NCI-H748 (cell line): ENCODE measurements around the gene IPCEF1.
"Not testable (repeated sequence)": the region's sequence is repeated elsewhere in the genome, so short reads cannot be mapped to it uniquely, and the experiment has no call there.

ENCODE experiments used
- DNase-seq: peaks from one replicate; lab custom pipeline; 2025; ENCODE audit not compliant: unreplicated experiment; lab: John Stamatoyannopoulos, UW

Gene IPCEF1

DNA sequence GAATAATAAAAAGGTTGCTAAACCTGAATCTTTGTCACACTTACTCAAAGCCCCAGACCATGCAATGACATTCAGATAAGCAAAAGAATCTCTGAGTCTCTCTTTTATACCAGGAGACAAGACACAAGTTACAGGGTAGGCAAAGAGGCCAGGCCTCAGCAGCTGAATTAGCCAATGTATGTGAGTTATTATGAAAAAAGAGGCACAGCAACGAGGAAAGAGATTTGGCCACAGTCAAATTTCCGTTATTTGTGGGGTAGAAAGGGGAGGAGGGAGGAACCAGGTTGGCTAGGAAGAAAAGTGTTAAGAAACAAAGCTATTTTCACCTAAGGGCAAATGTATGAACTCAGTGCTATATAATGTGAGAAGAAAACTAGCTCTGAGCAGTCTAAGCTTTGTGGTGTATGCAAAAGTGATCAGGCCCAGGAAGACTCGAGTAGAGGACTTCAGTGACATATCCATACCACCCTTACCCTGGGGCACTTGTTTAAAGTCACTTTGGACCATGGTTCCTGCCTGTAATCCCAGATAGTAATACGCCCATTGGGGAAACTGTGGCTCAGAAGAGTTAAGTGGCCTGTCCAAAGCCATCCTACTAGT, 19.1 kb downstream of the IPCEF1 start:
- DNase-seq: no peak

GRCh38 chr6:154334147-154334546, 22.5 kb downstream of the IPCEF1 start:
- not testable (repeated sequence) for DNase-seq

DNA sequence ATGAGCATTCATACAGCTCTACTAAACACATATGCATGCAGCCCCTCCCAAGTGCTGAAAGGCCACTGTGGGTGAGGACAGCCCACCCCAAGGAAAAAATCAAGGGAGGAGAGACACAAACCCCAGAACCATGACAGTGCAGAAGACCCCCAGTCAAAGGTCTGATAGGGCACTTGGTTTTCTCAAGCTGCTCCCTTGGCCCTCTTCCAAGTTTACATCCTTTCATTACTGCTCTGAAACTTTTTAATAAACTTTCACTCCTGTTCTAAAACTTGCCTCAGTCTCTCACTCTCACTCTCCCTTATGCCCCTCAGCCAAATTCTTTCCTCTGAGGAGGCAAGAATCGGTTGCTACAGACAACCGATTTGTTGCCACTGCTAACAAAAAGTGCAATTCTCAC, 24.9 kb downstream of the IPCEF1 start:
- no peak for DNase-seq

GRCh38 chr6:154329350-154330170, 27.0 kb downstream of the IPCEF1 start:
- DNase-seq: no peak

DNA sequence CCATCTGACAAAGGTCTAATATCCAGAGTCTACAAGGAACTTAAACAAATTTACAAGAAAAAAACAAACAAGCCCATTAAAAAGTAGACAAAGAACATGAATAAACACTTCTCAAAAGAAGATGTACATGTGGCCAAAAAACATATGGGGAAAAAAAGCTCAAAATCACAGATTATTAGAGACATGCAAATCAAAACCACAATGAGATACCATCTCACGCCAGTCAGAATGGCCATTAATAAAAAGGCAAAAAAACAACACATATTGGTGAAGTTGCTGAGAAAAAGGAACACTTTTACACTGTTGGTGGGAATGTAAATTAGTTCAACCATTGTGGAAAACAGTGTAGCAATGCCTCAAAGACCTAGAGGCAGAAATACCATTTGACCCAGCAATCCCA, 29.3 kb downstream of the IPCEF1 start:
- DNase-seq: not testable (repeated sequence)

DNA sequence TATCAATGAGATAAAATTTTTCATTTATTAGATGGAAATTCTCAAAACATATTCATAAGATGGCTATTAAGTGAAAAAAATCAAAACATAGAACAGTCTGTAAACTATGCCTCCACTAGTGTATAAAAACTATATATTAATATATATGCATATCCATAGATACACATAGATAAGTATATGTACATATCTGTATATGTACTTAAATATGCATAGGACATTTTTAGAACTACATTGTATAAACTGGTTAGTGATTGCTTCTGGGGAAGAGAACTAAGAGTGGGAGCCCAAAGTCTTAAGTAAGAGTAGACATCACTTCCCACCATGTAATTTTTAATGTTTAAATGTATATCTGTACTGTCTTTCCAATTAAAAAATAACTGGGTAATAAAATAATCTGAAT, 31.5 kb downstream of the IPCEF1 start:
- DNase-seq: no peak

GRCh38 chr6:154320181-154320580, 36.4 kb downstream of the IPCEF1 start:
- DNase-seq: no peak

- DNase-seq: peak; percentile 57
These were observed 37.3 kb downstream of the IPCEF1 start for GRCh38 chr6:154319231-154319858.

GRCh38 chr6:154318721-154319120, 37.9 kb downstream of the IPCEF1 start:
- no peak for DNase-seq

- no peak for DNase-seq
These were observed 40.5 kb downstream of the IPCEF1 start for GRCh38 chr6:154316131-154316530.

DNA sequence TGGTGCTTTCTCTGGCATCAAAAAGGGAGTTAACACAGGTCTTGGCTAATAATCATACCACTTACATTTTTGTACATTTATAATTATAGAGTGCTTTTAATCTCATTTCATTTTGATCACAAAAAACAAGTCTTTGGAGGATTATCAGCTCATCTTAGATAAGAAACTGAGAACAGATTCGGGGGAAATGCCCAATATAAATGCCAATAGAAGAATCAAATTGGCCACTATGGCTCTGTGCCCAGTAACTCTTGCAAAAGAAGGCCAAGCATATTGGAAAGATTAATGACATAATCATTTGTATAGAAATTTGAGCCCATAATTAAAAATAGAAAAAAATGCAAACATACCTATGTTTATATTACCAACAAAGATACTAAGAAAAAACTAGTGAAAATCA, 42.5 kb downstream of the IPCEF1 start:
- no peak for DNase-seq

DNA sequence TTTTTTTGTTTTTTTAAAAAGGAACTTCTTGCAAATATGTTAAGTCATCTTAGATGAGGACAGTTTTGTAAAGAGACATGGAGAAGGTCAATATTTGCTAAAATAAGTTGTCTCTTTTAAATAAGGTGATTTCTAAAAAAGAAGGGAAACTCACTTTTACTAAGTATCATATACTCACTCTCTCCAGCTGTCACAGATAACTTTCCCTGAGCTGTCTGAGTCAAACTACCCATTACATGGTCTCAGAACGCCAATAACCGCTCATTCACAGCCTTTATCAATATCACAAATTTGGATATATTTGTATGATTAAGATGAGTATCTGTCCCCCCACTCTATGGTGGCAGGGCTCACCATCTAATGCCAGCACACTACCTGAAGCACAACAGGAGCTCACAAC, 47.6 kb downstream of the IPCEF1 start:
- DNase-seq: no peak

DNA sequence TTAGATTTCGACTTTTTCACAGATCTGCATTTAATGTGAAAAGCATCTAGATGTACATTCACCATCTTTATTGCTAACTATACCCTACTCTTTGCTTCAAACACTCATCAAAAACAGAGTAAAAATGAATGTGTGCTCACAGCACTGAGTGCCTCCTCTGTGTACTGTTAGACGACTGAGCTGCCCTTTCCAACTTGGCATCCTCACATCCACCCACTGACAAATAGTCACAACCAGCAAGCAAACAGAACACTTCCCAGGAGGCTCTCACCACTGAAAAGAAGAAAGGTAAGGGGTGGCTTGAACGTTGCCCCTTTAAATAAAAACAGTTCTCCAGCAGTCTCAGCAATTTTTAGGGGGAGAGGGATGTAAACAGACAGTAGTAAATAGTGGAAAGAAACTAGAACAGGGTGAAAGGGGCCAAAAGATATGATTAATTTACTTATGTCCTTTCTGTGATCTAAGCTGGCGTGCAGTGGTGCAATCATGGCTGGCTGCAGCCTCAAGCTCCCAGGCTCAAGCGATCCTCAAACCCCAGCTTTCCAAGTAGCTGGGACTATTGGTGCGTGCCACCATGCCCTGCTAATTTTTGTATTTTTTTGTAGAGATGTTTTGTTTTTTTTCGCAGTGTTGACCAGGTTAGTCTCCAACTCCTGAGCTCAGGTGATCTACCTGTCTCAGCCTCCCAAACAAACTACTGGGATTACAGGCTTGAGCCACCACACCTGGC, 48.7 kb downstream of the IPCEF1 start:
- no peak for DNase-seq

DNA sequence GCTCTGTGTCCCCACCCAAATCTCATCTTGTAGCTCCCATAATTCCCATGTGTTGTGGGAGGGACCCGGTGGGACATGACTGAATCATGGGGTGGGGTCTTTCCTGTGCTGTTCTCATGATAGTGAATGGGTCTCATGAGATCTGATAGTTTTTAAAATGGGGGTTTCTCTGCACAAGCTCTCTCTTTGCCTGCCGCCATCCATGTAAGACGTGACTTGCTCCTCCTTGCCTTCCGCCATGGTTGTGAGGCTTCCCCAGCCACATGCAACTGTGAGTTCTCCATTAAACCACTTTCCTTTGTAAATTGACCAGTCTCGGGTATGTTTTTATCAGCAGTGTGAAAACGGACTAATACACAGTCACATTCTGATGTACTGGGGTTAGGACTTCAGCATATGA, 49.5 kb downstream of the IPCEF1 start:
- DNase-seq: not testable (repeated sequence)

DNA sequence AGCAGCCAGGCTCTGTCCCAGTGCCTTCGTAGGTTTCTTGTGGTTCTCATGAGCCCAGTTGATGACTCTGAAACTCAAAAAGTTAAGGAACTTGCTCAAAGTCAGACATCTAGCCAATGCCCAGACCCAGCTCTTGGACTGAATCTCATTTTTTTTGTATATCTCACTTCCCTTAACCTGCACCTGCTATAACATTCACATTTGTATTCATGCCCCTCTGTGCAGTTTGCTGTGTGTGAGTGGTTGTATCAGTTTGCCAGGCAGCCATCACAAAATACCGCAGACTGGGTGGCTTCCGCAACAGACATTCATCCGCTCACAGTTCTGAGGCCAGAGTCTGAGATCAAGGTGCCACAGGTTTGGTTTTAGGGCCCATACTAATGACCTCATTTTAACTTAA, 49.9 kb downstream of the IPCEF1 start:
- no peak for DNase-seq

- DNase-seq: no peak
These were observed 52.4 kb downstream of the IPCEF1 start for GRCh38 chr6:154304191-154304590.

DNA sequence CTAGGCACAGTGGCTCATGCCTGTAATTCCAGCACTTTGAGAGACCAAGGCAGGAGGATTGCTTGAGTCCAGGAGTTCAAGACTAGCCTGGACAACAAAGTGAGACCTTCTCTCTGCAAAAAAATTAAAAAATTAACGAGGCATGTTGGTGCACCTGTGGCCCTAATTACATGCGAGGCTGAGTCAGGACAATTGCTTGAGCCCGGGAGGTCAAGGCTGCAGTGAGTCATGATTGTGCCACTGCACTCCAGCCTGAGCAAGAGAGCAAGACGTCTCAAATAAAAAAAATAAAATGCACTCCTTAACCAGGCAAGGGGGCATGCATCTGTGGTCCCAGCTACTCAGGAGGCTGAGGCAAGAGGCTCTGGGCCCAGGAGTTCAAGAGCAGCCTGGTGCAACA, 53.0 kb downstream of the IPCEF1 start:
- DNase-seq: not testable (repeated sequence)

DNA sequence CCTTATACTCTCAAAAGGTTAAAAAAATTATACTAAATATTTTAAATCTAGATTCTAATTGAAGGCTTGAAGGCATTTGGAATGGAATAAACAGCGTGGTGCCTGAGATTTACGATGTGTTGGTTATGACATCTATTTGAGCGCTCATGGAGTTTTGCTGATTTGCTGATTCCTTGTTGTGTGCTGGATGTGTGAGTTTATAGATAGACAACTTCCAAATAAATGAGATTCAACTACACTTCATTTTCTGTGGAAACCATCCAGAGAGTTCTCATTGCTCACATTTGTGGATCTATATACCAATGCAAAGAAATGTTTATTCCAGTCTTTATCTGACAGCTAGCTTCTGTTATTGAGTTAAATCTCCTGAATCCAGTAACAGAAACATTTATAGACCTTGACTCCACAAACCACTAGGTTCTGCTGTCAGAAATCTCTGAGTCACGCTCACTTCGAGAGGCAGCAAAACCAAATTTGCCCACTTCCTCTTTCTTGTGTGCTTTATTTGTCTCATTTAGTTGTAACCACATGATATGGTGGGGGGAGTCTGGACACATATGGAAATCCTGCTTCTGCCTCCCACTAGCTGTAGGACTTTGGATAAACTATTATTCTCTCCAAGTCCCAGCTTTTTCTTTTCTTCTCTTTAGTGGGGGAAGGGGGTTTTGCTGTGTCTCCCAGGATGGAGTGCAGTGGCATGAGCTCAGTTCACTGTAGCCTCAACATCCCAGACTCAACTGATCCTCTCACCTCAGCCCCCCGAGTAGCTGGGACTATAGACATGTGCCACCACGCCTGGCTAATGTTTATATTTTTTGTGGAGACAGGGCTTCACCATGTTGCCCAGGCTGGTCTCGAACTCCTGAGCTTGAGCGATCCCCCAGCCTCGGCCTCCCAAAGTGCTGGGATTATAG, 54.5 kb downstream of the IPCEF1 start:
- no peak for DNase-seq

- DNase-seq: no peak
These were observed 55.4 kb downstream of the IPCEF1 start for GRCh38 chr6:154301086-154301625.

DNA sequence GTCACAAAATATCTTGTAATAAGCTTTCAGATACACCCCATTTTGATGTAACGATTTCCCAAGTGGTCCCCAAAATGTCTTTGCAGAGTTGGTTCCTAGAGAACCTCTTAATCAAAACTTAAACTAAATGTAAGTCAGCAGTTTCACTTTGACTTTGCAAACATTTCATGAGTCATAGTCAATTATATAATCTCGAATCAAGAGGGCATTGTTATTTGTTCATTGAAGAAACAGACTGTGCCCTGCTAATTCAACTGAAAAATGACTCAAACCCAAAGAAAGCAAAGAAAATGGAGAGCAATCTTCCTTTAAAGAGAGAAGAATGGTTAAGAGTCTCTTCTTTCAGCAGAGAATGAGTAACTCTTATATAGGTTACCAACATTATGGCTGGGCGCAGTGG, 58.3 kb downstream of the IPCEF1 start:
- no peak for DNase-seq
